ACHN (cell line): Measurements from ENCODE around the gene USB1.
A peak's percentile ranks its signal among the peaks of the same experiment; 100 is the strongest.
"Not testable (repeated sequence)": the region's sequence is repeated elsewhere in the genome, so short reads cannot be mapped to it uniquely, and the experiment has no call there.

ENCODE experiments used
- DNase-seq: peaks from one replicate; pipeline ENCODE4 v3.0.0-alpha.2; 2015
- in situ Hi-C: cut with HindIII; loops from 2 replicates; pipeline ENCODE4 v1.10.0; 2017; ENCODE audit warnings: low sequenced_read_pairs, low pct_ligation_motif_present, low pct_unique_long_range_greater_than_20kb

The USB1 gene

GRCh38 chr16:58004736-58005135 lies 3.5 kb downstream of the USB1 start:
- in situ Hi-C loops, result not testable (repeated sequence)
- peak; percentile 87 for DNase-seq

GRCh38 chr16:58009856-58010416 lies 8.7 kb downstream of the USB1 start:
- in situ Hi-C loops, result no loop called here
- no peak for DNase-seq

- in situ Hi-C loops, result no loop called here
- DNase-seq, result no peak
Measured at GRCh38 chr16:58010886-58011285, 9.7 kb downstream of the USB1 start.

GRCh38 chr16:58011652-58012051 lies 10.4 kb downstream of the USB1 start:
- DNase-seq, result peak; percentile 72
- in situ Hi-C loops, result no loop called here

GRCh38 chr16:58012481-58012880 lies 11.3 kb downstream of the USB1 start:
- in situ Hi-C loops, result no loop called here

GRCh38 chr16:58013201-58013956 lies 12.2 kb downstream of the USB1 start:
- in situ Hi-C loops, result no loop called here

More at GRCh38 chr16:58012481-58012880, 11.3 kb downstream of the USB1 start:
- DNase-seq, result no peak

GRCh38 chr16:58016840-58017446 lies 15.7 kb downstream of the USB1 start:
- DNase-seq, result no peak
- in situ Hi-C loops, result no loop called here

More at GRCh38 chr16:58013201-58013956, 12.2 kb downstream of the USB1 start:
- no peak for DNase-seq

- in situ Hi-C loops, result no loop called here
- DNase-seq, result no peak
Measured at GRCh38 chr16:58018803-58019202, 17.6 kb downstream of the USB1 start.

GRCh38 chr16:58019866-58020538 lies 18.8 kb downstream of the USB1 start:
- no peak for DNase-seq
- in situ Hi-C loops, result loop anchor here (10.0 kb wide), 1 partner anchor 105 kb away; the partner anchor contains the start of gene CFAP20

GRCh38 chr16:58020628-58021521 lies 19.7 kb downstream of the USB1 start:
- in situ Hi-C loops, result loop anchor here (10.0 kb wide), 1 partner anchor 104 kb away; the partner anchor contains the start of gene CFAP20

GRCh38 chr16:58021661-58022551 lies 20.7 kb downstream of the USB1 start:
- in situ Hi-C loops, result loop anchor here (10.0 kb wide), 1 partner anchor 103 kb away; the partner anchor contains the start of gene CFAP20
- DNase-seq, result peak; percentile 80

More at GRCh38 chr16:58020628-58021521, 19.7 kb downstream of the USB1 start:
- DNase-seq, result peak; percentile 59

- peak; percentile 67 for DNase-seq
- in situ Hi-C loops, result loop anchor here (10.0 kb wide), 1 partner anchor 102 kb away; the partner anchor contains the start of gene CFAP20
Measured at GRCh38 chr16:58022601-58023371, 21.6 kb downstream of the USB1 start.

- DNase-seq, result no peak
- in situ Hi-C loops, result loop anchor here (10.0 kb wide), 1 partner anchor 100 kb away; the partner anchor contains the start of gene CFAP20
Measured at GRCh38 chr16:58024486-58025350, 23.5 kb downstream of the USB1 start.

GRCh38 chr16:58025351-58026138 lies 24.3 kb downstream of the USB1 start, which contains the start of gene MMP15:
TSS of gene MMP15 (plus strand) at chr16:58025754. CDS start at chr16:58026351, 597 bp downstream.
- peak; percentile 84 for DNase-seq
- in situ Hi-C loops, result loop anchor here (10.0 kb wide), 1 partner anchor 99 kb away; the partner anchor contains the start of gene CFAP20
